GM21381 (cell line): ENCODE data around the gene SCRN3.
A peak's percentile ranks its signal among the peaks of the same experiment; 100 is the strongest.
"Not testable (repeated sequence)": the region's sequence is repeated elsewhere in the genome, so short reads cannot be mapped to it uniquely, and the experiment has no call there.

Experiments
- ATAC-seq: cut with Tn5 transposase; IDR thresholded peaks from one replicate; pipeline ENCODE4 v1.9.1; 2021; ENCODE audit warnings: mild to moderate bottlenecking, moderate library complexity; ENCODE audit not compliant: unreplicated experiment

SCRN3 gene

GRCh38 chr2:174395284-174395968 is at the start of gene SCRN3:
SCRN3 (plus strand) TSS chr2:174395730; CDS start chr2:174398284, 2,554 bp downstream.
- peak; percentile 98 for ATAC-seq

GRCh38 chr2:174350018-174350417 is 45.5 kb upstream of the SCRN3 start:
- no peak for ATAC-seq

GRCh38 chr2:174350593-174351181 is 44.8 kb upstream of the SCRN3 start:
- ATAC-seq, result no peak

GRCh38 chr2:174353004-174353403 is 42.5 kb upstream of the SCRN3 start:
- no peak for ATAC-seq

- ATAC-seq, result no peak
These were observed 39.2 kb upstream of the SCRN3 start for GRCh38 chr2:174356347-174356746.

- not testable (repeated sequence) for ATAC-seq
These were observed 35.9 kb upstream of the SCRN3 start for GRCh38 chr2:174359663-174360062.

GRCh38 chr2:174362949-174363348 is 32.6 kb upstream of the SCRN3 start:
- ATAC-seq, result no peak

GRCh38 chr2:174363492-174364225 is 31.9 kb upstream of the SCRN3 start:
- ATAC-seq, result not testable (repeated sequence)

- no peak for ATAC-seq
These were observed 30.9 kb upstream of the SCRN3 start for GRCh38 chr2:174364628-174365027.

GRCh38 chr2:174365571-174365970 is 30.0 kb upstream of the SCRN3 start:
- ATAC-seq, result no peak

- ATAC-seq, result no peak
These were observed 26.8 kb upstream of the SCRN3 start for GRCh38 chr2:174368691-174369090.

- no peak for ATAC-seq
These were observed 18.6 kb upstream of the SCRN3 start for GRCh38 chr2:174376967-174377366.

- ATAC-seq, result no peak
These were observed 11.7 kb upstream of the SCRN3 start for GRCh38 chr2:174383796-174384195.

GRCh38 chr2:174385201-174385600 is 10.3 kb upstream of the SCRN3 start:
- no peak for ATAC-seq

- not testable (repeated sequence) for ATAC-seq
These were observed 6.8 kb upstream of the SCRN3 start for GRCh38 chr2:174388706-174389105.

- ATAC-seq, result no peak
These were observed 6.0 kb upstream of the SCRN3 start for GRCh38 chr2:174389542-174389941.

- ATAC-seq, result not testable (repeated sequence)
These were observed 5.2 kb upstream of the SCRN3 start for GRCh38 chr2:174390303-174390702.

GRCh38 chr2:174392706-174393105 is 2.8 kb upstream of the SCRN3 start:
- ATAC-seq, result no peak

GRCh38 chr2:174395969-174396630 is 570 bp downstream of the SCRN3 start:
- ATAC-seq, result peak; percentile 26

GRCh38 chr2:174397773-174398172 is 2.2 kb downstream of the SCRN3 start:
- no peak for ATAC-seq

- ATAC-seq, result no peak
These were observed 3.6 kb downstream of the SCRN3 start for GRCh38 chr2:174399171-174399570.
